Prostate gland (tissue), 2 donors: ENCODE data around the gene CTNNA1.

Source experiments
- POLR2AphosphoS5 ChIP-seq: sonication (generic); formaldehyde crosslinking; IDR thresholded peaks from one replicate; pipeline ENCODE4 v1.6.1; 2017; ENCODE audit warnings: antibody characterized with exemption
- TF ChIP-seq, protein P1 (sequence below), 4 experiments: fragments of 200-600 bp in 2 of 4; fragments of 450-650 bp in 2 of 4; sonication (generic) in 2 of 4; IDR thresholded peaks; 1 replicate in 3 of 4; 2 replicates in 1 of 4; pipeline ENCODE4 v1.5.1; 2016 to 2019; ENCODE audit warnings: antibody characterized with exemption in 4 of 4, mild to moderate bottlenecking in 2 of 4, moderate library complexity in 2 of 4

- TF ChIP-seq, protein P1, sequence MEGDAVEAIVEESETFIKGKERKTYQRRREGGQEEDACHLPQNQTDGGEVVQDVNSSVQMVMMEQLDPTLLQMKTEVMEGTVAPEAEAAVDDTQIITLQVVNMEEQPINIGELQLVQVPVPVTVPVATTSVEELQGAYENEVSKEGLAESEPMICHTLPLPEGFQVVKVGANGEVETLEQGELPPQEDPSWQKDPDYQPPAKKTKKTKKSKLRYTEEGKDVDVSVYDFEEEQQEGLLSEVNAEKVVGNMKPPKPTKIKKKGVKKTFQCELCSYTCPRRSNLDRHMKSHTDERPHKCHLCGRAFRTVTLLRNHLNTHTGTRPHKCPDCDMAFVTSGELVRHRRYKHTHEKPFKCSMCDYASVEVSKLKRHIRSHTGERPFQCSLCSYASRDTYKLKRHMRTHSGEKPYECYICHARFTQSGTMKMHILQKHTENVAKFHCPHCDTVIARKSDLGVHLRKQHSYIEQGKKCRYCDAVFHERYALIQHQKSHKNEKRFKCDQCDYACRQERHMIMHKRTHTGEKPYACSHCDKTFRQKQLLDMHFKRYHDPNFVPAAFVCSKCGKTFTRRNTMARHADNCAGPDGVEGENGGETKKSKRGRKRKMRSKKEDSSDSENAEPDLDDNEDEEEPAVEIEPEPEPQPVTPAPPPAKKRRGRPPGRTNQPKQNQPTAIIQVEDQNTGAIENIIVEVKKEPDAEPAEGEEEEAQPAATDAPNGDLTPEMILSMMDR (IDR thresholded peaks at IDR 0.05) = no peak
- TF ChIP-seq POLR2AphosphoS5 = no peak
Observed at GRCh38 chr5:138867011-138867410, 113.8 kb downstream of the CTNNA1 start.
